ENCODE results near the gene CHPF. TPM values are rescaled to one million over a fixed set of nuclear protein-coding genes. Genes with fewer than 3 reads are reported as not detected.

The CHPF gene
- total RNA-seq, 1 experiment from 2014 or later, result 104 TPM

Other genes starting within 250 kb of the CHPF start
- gene PTPRN, start 234.4 kb downstream of the CHPF start, total RNA-seq (2014; rRNA removed; shearing (Covaris generic)), result 0.73 and 2.0 TPM in 2 replicates
- not detected in 2 replicates for gene RESP18, start 211.1 kb downstream of the CHPF start, total RNA-seq (2014; rRNA removed; shearing (Covaris generic))
- gene DNPEP, start 155.9 kb downstream of the CHPF start, total RNA-seq (2014; rRNA removed; shearing (Covaris generic)), result 44.8 and 55.5 TPM in 2 replicates
- 14.7 and 18.8 TPM in 2 replicates for gene DES, start 125.4 kb downstream of the CHPF start, total RNA-seq (2014; rRNA removed; shearing (Covaris generic))
- gene SPEG, start 109.0 kb downstream of the CHPF start, total RNA-seq (2014; rRNA removed; shearing (Covaris generic)), result 25.3 and 27.4 TPM in 2 replicates
- 53.4 and 71.7 TPM in 2 replicates for gene GMPPA, start 44.9 kb downstream of the CHPF start, total RNA-seq (2014; rRNA removed; shearing (Covaris generic))
- 0.07 and 1.2 TPM in 2 replicates for gene ASIC4, start 29.3 kb downstream of the CHPF start, total RNA-seq (2014; rRNA removed; shearing (Covaris generic))
- gene TMEM198, start 219 bp upstream of the CHPF start, total RNA-seq (2014; rRNA removed; shearing (Covaris generic)), result 2.9 and 4.2 TPM in 2 replicates
- 155 and 158 TPM in 2 replicates for gene OBSL1, start 27.7 kb upstream of the CHPF start, total RNA-seq (2014; rRNA removed; shearing (Covaris generic))
- gene INHA, start 28.5 kb upstream of the CHPF start, total RNA-seq (2014; rRNA removed; shearing (Covaris generic)), result 1.8 and 6.5 TPM in 2 replicates
- 26.6 and 37.2 TPM in 2 replicates for gene STK11IP, start 54.0 kb upstream of the CHPF start, total RNA-seq (2014; rRNA removed; shearing (Covaris generic))
- 6.9 and 8.2 TPM in 2 replicates for gene SLC4A3, start 83.8 kb upstream of the CHPF start, total RNA-seq (2014; rRNA removed; shearing (Covaris generic))

Data from H7 (cell line).